Measurements from ENCODE around the gene LRRC43.

- TF ChIP-seq ATF2 (CRISPR knock-in tag; IDR thresholded peaks at IDR 0.05; ENCODE audit: borderline replicate concordance, low read depth) (no peak), CTCF (IDR thresholded peaks at IDR 0.05) (no peak), FOXJ3 (CRISPR knock-in tag; IDR thresholded peaks at IDR 0.05; ENCODE audit: borderline replicate concordance) (no peak), ZNF512 (CRISPR knock-in tag; IDR thresholded peaks at IDR 0.05; ENCODE audit: borderline replicate concordance) (no peak), ELF4 (CRISPR knock-in tag; IDR thresholded peaks at IDR 0.05; ENCODE audit: low read depth) (no peak), PRDM15 (CRISPR knock-in tag; IDR thresholded peaks at IDR 0.05) (no peak), NR2C2 (CRISPR knock-in tag; IDR thresholded peaks at IDR 0.05) (no peak), ZBTB43 (CRISPR knock-in tag; IDR thresholded peaks at IDR 0.05) (no peak), JUN (CRISPR knock-in tag; IDR thresholded peaks at IDR 0.05) (no peak), ATF6 (CRISPR knock-in tag; IDR thresholded peaks at IDR 0.05) (no peak), MAX (CRISPR knock-in tag; IDR thresholded peaks at IDR 0.05) (no peak), ZNF425 (CRISPR knock-in tag; conservative IDR thresholded peaks at IDR 0.05) (no peak), SP1 (CRISPR knock-in tag; conservative IDR thresholded peaks at IDR 0.05) (no peak), IRF2 (CRISPR knock-in tag; IDR thresholded peaks at IDR 0.05; ENCODE audit: borderline replicate concordance, low read depth) (no peak)
These were observed 25.3 kb downstream of the LRRC43 start for GRCh38 chr12:122208073-122208820.
